Activated gamma-delta T cell treated with Interleukin-2 at 50 U/mL for 16 hours (primary cell): Measurements from ENCODE around the gene MKI67.

Experiments
- DNase-seq: peaks from one replicate; pipeline ENCODE4 v3.0.0-alpha.2; 2020

Gene MKI67

DNA sequence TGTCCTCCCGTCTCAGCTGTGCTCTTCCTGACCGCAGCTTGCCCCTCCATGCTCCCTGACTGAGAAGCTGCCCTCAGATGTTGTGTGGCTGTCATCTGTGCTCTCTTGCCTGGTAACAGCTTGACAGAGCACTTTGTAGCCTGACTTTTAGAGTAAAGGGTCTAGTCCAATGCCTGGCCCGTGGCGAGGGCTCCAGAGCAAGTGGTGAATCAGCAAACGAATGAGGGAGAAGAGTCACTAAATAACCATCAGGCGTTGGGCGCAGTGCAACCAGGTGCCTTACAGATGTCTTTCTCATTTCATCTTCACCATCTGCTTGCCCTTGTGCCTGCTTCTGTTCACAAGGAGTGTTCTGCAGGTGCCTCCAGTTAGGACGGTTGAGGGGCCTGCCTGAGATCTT lies 45.6 kb downstream of the MKI67 start:
- no peak for DNase-seq

DNA sequence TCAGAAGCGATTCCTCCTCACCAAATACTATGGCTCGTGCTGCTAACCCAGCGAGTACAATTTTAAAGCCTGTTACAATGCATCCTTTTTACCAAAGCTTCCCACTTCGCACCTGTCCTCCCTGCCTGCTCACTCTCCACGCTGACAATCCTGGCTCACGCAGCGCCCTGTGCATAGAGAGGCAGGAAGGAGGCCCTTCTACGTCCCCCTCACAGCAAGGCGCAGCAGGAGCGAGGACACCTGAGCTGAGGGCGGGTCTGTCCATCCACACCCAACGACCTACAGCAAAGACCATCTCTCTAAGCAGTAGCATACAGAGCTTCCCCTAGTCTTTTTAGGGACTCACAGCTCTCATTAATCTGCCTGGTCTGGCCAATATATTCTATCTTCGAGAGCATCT lies 46.0 kb downstream of the MKI67 start:
- no peak for DNase-seq

DNA sequence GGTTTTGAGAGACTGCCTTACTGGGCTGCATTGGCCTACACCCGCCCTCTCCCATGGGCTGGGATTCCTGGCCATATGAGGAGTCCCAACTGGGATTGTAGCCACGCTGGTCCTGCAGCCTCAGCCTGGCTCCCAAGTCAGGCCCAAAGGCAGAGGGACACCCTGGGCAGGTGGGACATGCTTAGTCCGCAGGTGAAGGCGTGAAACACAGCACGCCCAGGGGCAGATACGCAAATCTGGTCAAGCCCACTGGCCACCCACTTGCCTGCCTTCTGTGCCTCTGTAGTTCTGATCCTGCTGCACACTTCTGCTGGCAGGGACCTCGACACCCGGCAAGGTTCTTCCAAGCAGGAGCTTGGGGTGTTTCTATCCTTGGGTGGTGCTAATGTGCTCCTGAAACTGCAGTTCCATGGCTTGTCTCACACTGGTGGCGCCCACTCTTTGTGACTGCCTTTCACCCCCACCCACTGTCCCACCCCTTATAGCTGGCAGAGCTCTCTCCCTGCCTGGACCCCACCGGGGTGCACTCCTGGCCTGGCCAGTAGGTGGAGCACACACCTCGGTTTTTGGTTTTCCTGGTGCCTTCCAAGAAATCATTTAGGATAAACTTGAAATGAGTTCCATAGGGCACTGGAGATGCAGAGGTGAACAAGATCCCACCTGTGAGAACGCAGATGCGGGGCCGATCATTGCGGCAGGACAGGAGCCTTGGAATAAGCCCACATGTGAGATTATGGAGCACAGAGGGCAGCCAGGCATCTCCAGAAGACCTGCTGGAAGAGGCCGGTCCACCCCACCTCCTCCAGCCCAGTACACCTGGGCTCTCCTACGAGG lies 47.9 kb downstream of the MKI67 start:
- peak; percentile 28 for DNase-seq

DNA sequence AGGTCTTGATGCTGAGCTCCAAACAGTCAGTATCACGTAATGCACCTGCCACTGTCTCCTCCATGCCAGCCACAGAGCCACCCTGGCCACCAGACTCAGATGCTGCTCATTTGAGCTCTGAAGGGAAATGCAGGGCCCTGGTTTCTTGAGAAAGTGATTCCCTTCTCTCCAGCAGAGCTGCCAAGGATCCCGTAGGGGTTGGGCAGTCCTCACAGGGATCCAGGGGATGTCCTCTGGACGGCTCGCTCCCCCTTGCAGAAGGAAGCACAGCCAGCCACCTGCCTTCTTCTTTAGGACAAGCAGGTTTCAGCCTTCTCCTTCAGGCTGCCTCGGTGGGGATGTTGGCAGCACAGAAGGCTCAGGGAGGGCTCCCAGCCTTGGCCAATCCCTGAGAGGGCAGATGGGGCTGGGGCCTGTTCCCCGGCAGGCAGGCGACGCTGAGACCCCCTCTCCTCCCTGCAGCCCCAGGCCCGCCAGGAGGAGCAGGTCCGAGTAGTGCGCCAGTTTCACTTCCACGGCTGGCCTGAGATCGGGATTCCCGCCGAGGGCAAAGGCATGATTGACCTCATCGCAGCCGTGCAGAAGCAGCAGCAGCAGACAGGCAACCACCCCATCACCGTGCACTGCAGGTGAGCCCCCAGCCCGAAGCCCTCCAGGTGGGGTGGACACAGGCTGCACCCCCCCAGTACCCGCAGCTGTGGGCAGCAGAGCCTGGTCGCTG lies 48.9 kb downstream of the MKI67 start:
- DNase-seq: no peak

DNA sequence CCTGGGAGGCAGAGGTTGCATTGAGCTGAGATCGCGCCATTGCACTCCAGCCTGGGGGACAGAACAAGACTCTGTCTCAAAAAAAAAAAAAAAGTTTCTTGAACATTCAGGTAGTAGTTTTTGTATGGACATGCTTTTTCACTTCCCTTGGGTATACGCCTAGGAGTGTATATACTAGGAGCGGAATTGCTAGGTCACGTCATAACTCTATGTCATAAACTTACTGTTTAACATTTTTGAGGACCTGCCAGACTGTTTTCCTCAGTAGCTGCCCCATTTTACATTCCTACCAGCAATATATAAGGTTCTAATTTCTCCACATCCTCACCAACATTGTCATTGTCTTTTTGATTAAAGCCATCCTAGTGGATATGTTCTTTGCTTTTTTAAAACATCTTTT lies 51.6 kb downstream of the MKI67 start:
- no peak for DNase-seq

DNA sequence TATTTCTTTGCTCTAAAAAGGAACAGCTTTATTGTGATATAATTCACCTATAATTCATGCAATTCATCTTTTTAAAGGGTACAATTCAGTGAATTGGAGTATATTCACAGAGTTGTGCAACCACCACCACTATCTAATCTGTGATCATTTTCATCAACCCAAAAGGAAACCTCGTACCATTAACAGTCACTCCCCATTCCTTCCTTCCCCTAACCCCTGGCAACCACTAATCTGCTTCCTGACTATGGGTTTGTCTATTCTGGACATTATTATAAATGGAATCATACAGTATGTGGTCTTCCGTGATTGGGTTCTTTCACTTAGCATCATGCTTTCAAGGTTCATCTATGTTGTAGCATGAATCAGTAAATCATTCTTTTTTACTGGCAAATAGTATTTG lies 52.3 kb downstream of the MKI67 start:
- no peak for DNase-seq

DNA sequence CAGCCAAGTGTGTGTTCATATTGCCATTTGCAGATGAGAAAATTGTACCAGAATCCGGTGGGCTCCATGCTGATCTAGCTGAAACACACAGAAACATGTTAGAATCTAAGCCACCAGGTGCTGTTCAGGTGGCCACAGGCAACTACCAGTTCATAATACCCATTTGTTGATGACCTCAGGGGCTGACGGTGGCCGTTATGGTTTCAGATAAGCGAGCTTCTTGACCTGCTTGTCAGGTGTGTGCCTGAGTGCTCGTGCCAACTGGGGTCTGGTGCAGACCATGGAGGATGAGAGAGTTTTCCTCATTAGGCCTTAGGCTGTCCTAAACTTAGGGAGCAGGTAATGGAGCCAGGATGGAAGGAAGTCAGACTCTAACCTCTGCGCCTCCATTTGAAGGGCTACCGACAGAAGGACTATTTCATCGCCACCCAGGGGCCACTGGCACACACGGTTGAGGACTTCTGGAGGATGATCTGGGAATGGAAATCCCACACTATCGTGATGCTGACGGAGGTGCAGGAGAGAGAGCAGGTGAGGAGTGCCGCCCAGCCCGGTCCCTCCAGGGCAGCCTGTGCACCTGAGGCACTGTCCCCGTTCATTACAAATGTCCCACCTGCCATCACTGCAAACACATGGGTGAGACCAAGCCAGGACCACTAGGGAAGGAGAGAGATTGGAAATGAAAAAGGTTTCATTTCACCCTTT lies 53.1 kb downstream of the MKI67 start:
- DNase-seq: no peak

DNA sequence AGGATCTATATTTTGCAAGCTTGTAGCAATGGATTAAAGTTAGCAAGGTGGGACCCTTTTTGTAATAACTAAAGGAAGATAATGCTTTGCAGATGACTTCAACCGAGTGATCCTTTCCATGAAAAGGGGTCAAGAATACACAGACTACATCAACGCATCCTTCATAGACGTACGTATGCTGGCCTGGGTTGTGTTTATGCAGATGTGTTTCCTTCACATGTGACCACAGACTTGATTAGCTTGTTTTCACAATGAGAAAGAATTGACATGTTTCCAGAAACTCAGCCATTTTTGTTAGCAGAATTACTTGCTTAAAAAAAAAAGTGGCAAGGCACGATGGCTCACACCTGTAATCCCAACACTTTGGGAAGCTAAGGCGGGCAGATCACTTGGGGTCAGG lies 54.2 kb downstream of the MKI67 start:
- DNase-seq: no peak

DNA sequence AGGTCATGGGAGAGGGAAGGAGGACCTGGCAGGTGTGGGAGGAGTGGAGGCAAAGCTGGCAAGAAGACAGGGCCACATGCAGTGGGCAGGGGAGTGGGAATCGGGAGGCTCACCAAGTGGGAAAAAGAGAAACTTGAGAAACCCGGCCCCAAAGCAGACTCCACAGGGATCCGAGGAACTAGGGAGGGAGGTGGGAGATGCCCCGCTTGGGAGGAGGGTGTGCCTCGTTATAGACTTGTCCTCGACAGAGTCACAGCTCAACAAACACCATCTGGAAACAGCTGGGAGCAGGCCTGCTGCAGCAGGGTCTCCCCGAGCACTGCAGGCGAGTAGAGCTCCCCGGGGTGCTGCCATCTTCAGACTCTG lies 54.8 kb downstream of the MKI67 start:
- no peak for DNase-seq

DNA sequence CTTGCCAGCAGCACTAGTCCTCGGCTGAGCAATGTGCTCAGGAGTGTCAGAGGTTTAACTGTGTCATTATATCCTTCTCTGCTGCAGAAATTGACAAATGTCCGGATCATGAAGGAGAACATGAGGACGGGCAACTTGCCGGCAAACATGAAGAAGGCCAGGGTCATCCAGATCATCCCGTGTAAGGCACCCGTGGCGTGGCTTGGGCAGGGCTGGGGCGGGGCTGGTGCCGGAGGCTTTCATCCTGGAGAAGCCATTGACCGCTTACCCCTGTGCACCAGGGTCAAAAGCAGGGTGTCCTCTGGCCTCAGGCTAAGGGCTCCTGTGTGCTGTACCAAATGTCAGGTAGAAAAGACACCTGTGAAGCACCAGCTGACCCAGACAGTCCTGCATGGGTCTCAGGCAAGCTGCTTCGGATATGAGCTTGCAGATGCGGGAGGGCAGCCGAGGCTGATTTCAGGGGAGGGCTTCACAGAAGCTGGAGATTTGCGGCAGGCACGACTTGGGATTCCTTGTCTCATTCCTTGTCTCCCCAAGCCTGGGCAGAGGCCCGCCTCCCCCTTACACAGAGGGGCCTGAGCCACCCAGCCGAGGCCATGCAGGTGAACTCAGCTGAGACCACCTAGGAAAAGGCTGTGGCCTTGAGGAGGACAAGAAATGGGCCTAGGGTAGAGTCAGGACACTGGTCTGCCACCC lies 55.4 kb downstream of the MKI67 start:
- no peak for DNase-seq

DNA sequence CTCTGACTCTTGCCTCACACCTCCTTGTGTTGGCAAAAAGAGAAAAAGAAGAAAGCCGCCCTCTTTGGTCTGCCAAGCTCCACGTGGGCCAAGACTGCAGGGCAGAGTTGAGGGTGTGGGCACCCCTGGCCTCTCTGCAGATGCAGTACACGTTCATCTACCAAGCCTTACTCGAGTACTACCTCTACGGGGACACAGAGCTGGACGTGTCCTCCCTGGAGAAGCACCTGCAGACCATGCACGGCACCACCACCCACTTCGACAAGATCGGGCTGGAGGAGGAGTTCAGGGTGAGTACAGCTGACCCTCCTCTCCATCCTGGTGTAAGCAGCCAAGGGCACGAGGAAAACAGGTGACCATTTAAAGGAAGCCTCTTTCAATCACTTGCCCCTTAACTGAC lies 56.1 kb downstream of the MKI67 start:
- no peak for DNase-seq

DNA sequence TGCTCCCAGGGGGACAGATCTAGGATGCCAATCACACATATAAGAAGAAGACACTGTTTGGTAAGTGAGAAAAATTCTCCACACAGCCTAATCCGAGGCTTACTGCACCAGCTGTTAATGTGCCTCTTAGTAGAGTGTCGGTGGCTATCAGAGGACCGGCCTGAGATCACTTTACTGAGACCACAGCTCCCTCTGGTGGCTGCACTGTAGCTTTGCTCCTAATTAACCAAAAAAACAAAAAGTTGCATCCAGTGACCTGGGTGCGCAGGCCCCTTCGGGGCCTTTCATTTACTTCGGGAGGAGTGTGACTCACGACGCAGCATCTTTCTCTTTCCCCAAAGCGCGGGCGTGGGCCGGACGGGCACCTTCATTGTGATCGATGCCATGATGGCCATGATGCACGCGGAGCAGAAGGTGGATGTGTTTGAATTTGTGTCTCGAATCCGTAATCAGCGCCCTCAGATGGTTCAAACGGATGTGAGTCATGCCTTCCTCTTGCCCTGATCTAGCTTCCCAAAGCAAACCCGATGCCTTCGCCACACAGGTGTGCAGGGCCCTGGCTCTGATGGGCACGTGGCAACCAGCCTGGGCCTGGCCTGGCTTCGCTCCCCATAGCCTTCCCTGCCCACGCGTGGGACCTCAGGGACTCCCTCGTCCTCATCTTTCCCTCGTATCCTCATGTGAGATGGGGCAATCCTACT lies 56.7 kb downstream of the MKI67 start:
- DNase-seq: peak; percentile 82

DNA sequence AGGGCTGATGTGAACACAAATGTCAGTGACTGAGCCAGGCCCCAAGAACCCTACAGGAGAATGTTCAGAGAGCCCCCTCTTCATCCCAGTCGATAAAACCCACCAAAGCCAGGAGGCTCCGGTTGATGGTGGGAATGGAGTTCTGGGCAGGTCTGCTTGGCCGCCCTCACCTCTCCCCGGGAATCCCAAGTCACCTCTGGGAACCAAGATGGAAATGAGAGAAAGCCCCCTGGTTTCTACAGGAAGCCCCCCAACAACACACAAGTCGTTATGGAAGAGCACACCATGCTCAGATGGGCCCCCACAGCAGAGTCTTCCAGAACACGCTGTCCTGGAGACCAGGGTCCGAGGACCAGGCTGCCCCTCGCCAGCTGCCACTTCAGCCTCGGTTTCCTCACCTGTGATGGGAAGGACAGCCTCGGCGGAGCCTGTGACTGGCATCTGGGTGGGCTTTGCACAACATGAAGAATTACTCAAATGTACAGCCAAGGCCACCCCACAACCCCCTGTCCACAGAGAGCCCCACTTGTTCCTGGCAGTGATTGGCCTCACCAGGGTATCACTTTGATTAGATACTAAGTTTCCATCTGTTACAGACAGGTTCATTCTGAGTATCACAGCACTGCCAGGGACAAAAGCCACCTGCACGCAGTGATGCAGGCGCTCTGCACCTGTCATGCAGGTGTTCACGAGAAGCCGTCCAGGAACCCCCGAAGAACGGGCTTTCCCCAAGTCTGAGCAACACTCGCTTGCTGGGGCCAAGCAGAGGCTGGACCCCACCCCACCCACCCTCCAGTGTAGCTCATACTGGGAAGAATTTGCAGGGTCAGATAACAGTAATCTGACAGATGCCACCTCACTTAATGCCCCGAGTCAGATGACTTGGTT lies 57.6 kb downstream of the MKI67 start:
- DNase-seq: no peak

DNA sequence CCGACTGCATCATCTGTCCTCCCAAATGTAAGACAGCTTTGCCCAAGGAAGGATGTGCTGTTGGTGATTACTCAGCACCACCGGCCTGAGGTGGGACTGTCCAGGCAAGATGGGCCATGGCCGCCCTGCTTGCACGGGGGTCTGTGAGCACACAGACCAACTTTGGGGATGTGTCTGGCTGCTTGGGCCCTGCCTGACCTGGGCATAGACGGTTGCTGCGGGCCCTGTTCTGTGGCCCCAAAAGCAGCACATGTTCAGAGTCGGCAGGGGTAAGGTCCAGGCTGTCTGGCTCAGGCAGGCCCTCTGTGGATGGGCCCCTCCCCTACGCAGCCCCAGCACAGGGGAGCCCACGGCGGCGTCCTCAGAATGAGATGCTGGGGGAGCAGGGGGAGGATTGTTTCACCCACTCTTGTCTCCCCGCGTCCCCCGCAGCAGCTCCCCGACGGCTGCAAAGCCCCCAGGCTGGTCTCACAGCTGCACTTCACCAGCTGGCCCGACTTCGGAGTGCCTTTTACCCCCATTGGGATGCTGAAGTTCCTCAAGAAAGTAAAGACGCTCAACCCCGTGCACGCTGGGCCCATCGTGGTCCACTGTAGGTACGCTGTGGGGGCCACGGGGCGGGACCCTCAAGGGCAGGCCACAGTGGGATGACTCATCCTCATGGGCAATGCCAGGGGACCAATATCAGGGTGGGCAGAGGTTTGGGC lies 58.4 kb downstream of the MKI67 start:
- DNase-seq: no peak

DNA sequence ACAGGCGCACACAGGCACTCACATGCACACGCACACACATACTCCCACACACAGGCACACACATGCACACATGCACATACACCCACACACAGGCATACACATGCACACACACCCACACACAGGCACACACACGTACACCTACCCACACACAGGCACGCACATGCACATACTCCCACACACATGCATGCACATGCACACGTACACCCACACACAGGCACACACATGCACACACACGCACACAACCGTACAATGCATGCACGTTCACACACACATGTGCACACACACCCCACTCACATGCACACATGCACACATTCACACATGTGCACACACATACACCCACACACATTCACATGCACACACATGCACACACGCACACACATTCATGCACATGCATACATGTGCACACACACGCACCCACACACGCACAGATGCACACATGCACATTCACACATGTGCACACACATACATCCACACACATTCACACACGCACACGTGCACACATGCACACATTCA lies 59.3 kb downstream of the MKI67 start:
- DNase-seq: no peak

DNA sequence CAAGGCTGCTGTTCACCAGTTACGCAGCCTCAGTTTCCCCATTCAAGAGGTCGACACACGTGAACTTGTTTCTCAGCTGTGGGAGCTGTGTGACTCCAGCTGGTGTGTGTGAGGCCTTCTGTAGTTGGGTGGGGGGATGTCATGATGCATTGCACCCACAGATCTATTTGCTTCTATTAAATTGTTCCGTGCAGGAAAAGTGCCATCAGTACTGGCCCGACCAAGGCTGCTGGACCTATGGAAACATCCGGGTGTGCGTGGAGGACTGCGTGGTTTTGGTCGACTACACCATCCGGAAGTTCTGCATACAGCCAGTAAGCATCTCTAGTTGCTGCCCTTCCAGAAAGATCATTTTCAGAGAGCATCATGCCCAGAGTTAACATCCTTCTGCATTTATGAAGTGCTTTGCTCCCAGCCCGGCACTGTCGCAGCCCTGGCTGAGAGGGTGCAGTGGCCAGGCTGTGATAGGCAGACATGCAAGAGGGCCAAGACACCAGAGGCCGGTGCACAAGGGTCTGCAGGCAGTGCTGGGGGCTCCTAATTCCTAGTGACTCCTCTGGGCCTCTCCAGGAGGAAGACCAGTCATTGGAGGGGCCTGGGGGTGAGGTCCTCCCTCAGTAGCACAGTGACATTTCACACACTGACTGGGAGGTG lies 60.2 kb downstream of the MKI67 start:
- DNase-seq: no peak

DNA sequence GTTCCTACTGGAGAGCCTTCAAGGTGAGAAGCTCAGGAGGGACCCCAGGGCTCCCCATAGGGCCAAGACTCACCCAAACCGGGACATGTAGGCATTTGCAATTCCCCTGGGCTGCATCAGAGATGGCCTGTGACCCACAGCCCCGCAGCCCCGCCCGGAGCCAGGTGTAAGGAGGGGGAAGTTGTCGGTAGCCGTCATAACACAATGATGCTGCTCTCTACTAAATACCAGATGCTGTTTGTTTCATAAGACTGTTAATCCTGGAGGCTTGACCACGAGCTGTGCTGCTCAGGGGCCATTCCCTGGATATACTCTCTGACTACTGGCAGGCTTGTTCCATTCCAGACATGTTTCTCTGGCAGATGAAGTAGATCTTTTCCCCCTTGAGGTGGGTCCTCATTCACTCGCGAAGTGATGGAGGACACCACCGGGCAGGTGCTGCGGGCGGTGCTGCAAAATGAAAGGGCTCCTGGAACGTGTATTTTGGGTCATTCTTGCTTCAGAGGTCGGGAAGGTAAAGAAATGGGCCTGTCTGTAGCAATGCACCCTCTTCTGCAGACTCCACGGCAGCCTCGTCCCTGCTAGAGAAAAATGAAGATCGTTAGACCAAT lies 61.1 kb downstream of the MKI67 start:
- no peak for DNase-seq

DNA sequence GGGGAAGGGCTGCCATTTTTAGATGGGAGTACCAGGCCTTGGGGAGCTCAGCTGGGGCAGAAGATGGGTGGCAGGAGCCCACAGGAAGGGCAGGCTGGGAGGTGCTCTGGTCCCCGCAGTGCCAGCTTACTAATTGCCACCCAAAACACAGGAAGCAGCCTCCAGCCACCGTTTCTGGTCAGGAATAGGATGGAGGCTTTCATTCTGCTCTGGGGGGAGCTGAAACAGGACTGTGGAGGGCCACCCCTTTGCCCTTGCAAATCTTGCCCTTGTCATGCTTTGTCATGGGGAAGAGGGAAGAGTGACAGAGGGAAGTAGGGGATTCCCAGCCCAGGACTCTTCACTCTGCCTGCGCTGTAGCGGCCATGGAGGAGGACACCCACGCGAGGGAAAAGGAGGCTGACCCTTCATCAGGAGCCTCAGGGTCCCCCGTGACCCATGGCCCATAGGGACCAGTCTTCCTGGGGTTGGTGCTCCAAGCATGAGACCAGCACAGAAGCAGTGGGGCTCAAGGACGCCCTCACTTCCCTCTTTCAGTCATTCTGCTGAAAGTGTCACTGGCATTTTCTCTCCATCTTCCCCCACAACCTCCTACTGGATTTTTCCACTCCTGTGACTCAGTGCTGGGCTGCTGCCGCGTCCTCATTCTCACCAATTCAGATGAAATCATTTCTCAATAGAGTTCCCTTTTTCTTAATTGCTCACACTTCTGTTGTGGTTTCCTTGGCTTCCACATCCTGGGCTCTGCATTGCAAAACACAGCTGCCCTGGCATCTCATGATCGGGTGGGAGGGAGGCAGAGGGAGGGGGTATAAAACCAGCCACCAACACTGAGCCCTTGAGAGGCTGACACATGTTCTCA lies 61.9 kb downstream of the MKI67 start:
- peak; percentile 72 for DNase-seq

DNA sequence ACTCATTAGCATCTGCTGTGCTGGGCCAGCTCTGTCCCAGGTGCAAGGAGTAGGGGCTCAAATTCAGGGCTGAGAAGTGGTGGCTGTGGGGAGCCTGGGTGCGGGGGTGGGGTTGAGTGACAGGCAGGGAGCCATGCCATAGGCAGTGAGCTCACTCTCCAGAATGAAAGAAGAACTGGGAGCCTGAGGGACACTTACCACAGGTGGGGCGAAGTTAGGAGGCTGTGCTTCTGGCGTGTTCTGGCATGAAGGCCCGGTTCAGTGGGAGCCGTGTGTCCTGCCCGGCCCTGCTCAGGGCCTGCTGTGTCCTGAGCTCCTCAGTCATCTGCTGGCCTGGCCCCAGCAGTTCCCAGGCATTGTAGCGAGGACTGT lies 62.5 kb downstream of the MKI67 start:
- DNase-seq: no peak
